GM19193 (cell line): ENCODE results near the gene ZCCHC18.

Experiments used
- POLR2A ChIP-seq: IDR thresholded peaks from 4 replicates; pipeline ENCODE4 v1.6.1; 2011; ENCODE audit not compliant: insufficient read depth, insufficient read length; ENCODE audit errors: extremely low read depth

The ZCCHC18 gene

GRCh38 chrX:104118765-104119164 lies 6.4 kb downstream of the ZCCHC18 start:
- no peak for TF ChIP-seq POLR2A

GRCh38 chrX:104122829-104123228 lies 10.5 kb downstream of the ZCCHC18 start:
- no peak for TF ChIP-seq POLR2A

GRCh38 chrX:104126856-104127255 lies 14.5 kb downstream of the ZCCHC18 start:
- no peak for TF ChIP-seq POLR2A

DNA sequence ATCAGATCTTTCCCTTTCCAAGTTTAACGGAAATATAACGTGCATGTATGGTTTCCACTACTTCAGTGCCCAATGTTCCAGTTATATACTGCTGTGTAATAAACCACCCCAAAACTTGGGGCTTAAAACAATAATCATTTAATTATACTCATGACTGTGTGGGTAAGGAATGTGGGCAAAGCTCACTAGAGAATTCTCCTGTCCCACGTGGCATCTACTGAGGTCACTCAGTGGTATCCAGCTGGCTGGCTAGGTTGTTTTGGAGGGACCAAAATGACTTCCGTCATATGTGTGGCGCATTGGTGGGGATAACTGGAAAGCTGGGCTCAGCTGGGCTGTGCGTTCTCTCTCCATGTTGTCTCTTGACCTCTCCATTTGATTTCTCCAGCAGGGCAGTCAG lies 18.5 kb downstream of the ZCCHC18 start:
- TF ChIP-seq POLR2A: no peak

DNA sequence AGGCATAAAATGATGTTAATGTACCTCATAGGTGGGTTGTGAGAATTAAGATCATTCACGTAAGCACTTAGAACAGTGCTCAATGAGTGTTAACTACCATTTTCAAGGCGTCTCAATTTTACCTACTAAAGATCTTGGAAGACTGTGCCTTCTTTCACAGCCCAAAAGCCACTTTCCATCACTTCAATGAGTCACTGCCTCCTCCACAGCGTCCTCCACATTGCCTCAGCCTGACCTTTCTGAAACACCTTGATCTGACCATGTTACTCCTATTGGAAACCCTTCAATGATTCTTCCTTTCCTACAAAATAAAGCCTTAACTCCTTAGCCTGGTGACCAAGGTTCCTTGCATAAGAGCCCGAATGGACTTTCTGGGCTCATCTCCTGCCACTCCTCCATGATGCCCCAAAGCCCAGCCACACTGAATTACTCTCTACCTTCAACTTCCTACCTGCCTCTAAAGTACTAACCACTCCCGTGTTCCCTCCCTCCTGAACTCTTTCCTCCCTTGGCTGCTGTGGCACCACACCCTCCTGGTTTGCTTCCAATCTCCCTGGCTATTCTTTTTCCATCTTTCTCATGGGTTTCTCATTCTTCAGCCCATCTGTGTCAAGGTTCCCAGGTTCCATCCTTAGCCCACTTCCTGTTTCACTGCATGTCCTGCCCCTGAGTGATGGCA lies 22.4 kb downstream of the ZCCHC18 start:
- no peak for TF ChIP-seq POLR2A

- no peak for TF ChIP-seq POLR2A
Measured at GRCh38 chrX:104135677-104136076, 23.4 kb downstream of the ZCCHC18 start.

- no peak for TF ChIP-seq POLR2A
Measured at GRCh38 chrX:104136241-104137019, 24.1 kb downstream of the ZCCHC18 start.

GRCh38 chrX:104137496-104137895 lies 25.2 kb downstream of the ZCCHC18 start:
- no peak for TF ChIP-seq POLR2A

- no peak for TF ChIP-seq POLR2A
Measured at GRCh38 chrX:104141087-104141760, 28.9 kb downstream of the ZCCHC18 start.

- no peak for TF ChIP-seq POLR2A
Measured at GRCh38 chrX:104151037-104151436, 38.7 kb downstream of the ZCCHC18 start.

GRCh38 chrX:104156630-104157529 lies 44.6 kb downstream of the ZCCHC18 start, which contains the start of gene SLC25A53:
SLC25A53 (minus strand) TSS chrX:104157009; CDS start chrX:104105257, 51,752 bp downstream.
- peak; percentile 56 for TF ChIP-seq POLR2A
